Epithelial cell of umbilical artery (primary cell): ENCODE measurements around the gene ALG5. TPM values are rescaled to one million over a fixed set of nuclear protein-coding genes. Genes with fewer than 3 reads are reported as not detected.

ENCODE experiments used
- total RNA-seq: library from RNA; depleted of rRNA; stranded (reverse); fragments of >200 nt; gene quantifications from 2 replicates; pipeline ENCODE4 v1.2.3, GENCODE V29; 2014

The ALG5 gene
- 52.6 and 61.6 TPM in 2 replicates for total RNA-seq

GRCh38 chr13:36999054-36999714, at the start of gene ALG5:
Gene ALG5, minus strand, starts transcription at chr13:36999340. Its CDS starts 40 bp downstream, at chr13:36999300.

GRCh38 chr13:36919833-36920615, 79.1 kb downstream of the ALG5 start, which contains the start of gene SMAD9:
Gene SMAD9, minus strand, starts transcription at chr13:36920238. Its CDS starts 40,549 bp downstream, at chr13:36879689.

Other genes with a start within 250 kb of the ALG5 start
- gene RFXAP, start 180.1 kb downstream of the ALG5 start, total RNA-seq = 1.3 and 2.3 TPM in 2 replicates
- gene SMAD9, start 79.1 kb downstream of the ALG5 start, total RNA-seq = 1.4 and 1.9 TPM in 2 replicates
- 52.1 and 54.6 TPM in 2 replicates for gene EXOSC8, start 1.4 kb upstream of the ALG5 start, total RNA-seq
- gene SUPT20H, start 60.3 kb upstream of the ALG5 start, total RNA-seq = 41.9 and 47.3 TPM in 2 replicates
- gene CSNK1A1L, start 106.3 kb upstream of the ALG5 start, total RNA-seq = not detected in 2 replicates